HG02610 (cell line): ENCODE measurements around the gene IPCEF1.
A peak's percentile ranks its signal among the peaks of the same experiment; 100 is the strongest.
"Not testable (repeated sequence)": the region's sequence is repeated elsewhere in the genome, so short reads cannot be mapped to it uniquely, and the experiment has no call there.

Source experiments
- ATAC-seq: cut with Tn5 transposase; IDR thresholded peaks from one replicate; pipeline ENCODE4 v1.9.1; 2021; ENCODE audit warnings: mild to moderate bottlenecking, moderate library complexity; ENCODE audit not compliant: unreplicated experiment

Gene IPCEF1

GRCh38 chr6:154341336-154341735 is 15.3 kb downstream of the IPCEF1 start:
- no peak for ATAC-seq

GRCh38 chr6:154337406-154338005 is 19.1 kb downstream of the IPCEF1 start:
- ATAC-seq: no peak

DNA sequence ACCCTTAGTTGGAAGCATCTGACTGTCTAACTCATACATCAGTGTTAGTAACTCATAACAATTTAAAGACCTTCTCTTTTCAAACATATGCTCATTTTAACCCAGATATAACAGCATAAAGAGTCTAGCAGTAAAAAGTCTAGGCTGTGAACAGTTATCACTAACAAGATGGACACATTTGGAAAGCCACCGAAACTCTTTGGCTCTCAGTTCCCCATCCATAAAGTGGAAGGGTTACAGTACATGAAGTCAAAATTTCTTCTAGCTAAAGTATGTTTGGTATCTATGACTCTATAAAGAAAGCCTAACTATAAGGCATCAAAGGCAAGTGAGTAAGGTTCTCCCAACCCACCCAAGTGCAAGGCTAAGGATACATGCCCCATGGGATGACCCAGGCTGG is 22.5 kb downstream of the IPCEF1 start:
- ATAC-seq: not testable (repeated sequence)

GRCh38 chr6:154331750-154332149 is 24.9 kb downstream of the IPCEF1 start:
- no peak for ATAC-seq

DNA sequence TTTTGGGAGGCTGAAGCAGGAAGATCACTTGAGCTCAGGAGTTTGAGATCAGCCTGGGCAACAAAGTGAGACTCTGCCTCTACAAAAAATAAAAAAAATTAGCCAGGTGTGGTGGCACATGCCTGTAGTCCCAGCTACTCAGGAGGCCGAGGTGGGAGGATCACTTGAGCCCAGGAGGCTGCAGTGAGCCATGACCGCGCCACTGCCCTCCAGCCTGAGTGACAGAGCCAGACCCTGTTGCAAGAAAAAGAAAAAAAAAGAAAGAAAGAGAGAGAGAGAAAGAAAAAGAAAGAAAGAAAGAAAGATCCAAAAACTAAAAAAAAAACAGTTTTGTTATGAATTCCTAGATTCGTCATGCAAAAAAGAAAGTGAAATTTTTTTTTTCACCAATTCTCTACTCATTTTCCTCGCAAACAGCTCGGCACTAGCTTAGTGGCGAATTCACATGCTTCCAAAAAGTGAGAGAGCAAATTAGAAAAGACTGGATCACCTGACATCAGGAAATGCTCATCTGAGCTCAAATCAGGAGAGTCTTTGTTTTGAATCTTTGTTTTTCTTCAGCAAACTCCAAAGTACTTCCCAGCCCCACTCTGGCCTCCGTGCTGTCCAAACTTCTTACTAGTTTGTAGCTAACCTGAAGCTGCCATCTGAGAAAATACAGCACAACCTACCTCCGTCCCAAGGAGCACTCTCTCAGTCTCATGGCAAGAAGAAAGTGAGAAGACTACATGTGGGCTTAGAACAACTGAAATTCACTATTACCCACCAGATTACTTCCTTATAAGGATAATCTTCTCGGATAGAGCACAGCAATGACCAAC is 27.0 kb downstream of the IPCEF1 start:
- no peak for ATAC-seq

DNA sequence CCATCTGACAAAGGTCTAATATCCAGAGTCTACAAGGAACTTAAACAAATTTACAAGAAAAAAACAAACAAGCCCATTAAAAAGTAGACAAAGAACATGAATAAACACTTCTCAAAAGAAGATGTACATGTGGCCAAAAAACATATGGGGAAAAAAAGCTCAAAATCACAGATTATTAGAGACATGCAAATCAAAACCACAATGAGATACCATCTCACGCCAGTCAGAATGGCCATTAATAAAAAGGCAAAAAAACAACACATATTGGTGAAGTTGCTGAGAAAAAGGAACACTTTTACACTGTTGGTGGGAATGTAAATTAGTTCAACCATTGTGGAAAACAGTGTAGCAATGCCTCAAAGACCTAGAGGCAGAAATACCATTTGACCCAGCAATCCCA is 29.3 kb downstream of the IPCEF1 start:
- not testable (repeated sequence) for ATAC-seq

DNA sequence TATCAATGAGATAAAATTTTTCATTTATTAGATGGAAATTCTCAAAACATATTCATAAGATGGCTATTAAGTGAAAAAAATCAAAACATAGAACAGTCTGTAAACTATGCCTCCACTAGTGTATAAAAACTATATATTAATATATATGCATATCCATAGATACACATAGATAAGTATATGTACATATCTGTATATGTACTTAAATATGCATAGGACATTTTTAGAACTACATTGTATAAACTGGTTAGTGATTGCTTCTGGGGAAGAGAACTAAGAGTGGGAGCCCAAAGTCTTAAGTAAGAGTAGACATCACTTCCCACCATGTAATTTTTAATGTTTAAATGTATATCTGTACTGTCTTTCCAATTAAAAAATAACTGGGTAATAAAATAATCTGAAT is 31.5 kb downstream of the IPCEF1 start:
- ATAC-seq: no peak

DNA sequence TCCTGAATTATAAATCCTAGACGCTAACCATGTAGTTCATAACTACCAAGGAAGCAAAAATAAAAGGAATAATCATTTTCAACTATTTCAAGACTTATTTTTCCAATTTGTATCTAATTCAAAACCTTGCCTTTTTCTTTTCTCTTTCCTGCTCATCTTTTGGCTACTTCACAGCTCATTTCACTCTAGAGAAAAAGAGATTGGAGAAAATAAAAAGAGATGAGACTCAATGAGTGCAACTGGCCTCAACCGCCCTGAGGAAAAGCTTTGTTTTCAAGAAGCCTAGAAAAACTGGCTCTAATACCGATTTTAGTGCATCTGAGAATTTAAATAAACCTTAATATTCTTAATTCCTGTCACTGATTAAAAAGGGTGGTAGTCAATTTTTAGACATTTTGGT is 36.4 kb downstream of the IPCEF1 start:
- ATAC-seq: no peak

- no peak for ATAC-seq
Measured at GRCh38 chr6:154319231-154319858, 37.3 kb downstream of the IPCEF1 start.

DNA sequence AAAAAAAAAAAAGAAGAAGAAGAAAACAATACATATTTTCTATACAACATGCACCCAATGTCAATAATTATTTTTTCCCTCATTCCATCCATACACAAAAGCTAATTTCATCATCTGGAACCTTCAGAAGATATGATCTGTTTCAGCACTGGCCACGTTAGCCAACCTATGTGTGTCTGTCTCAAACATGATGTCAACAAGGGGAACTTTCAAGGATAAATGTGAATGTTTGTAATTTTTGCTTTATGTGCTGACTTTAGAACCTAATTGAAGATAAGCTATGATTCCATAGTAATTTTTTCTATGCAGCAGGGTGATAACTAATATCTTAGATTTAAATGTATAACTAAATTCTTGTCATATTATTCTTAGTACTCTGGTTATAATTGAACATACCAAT is 37.9 kb downstream of the IPCEF1 start:
- no peak for ATAC-seq

- no peak for ATAC-seq
Measured at GRCh38 chr6:154316131-154316530, 40.5 kb downstream of the IPCEF1 start.

DNA sequence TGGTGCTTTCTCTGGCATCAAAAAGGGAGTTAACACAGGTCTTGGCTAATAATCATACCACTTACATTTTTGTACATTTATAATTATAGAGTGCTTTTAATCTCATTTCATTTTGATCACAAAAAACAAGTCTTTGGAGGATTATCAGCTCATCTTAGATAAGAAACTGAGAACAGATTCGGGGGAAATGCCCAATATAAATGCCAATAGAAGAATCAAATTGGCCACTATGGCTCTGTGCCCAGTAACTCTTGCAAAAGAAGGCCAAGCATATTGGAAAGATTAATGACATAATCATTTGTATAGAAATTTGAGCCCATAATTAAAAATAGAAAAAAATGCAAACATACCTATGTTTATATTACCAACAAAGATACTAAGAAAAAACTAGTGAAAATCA is 42.5 kb downstream of the IPCEF1 start:
- no peak for ATAC-seq

DNA sequence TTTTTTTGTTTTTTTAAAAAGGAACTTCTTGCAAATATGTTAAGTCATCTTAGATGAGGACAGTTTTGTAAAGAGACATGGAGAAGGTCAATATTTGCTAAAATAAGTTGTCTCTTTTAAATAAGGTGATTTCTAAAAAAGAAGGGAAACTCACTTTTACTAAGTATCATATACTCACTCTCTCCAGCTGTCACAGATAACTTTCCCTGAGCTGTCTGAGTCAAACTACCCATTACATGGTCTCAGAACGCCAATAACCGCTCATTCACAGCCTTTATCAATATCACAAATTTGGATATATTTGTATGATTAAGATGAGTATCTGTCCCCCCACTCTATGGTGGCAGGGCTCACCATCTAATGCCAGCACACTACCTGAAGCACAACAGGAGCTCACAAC is 47.6 kb downstream of the IPCEF1 start:
- ATAC-seq: peak; percentile 41

GRCh38 chr6:154307696-154308425 is 48.7 kb downstream of the IPCEF1 start:
- no peak for ATAC-seq

- not testable (repeated sequence) for ATAC-seq
Measured at GRCh38 chr6:154307147-154307546, 49.5 kb downstream of the IPCEF1 start.

- peak; percentile 21 for ATAC-seq
Measured at GRCh38 chr6:154306696-154307095, 49.9 kb downstream of the IPCEF1 start.

- no peak for ATAC-seq
Measured at GRCh38 chr6:154304191-154304590, 52.4 kb downstream of the IPCEF1 start.

- not testable (repeated sequence) for ATAC-seq
Measured at GRCh38 chr6:154303642-154304041, 53.0 kb downstream of the IPCEF1 start.

GRCh38 chr6:154301839-154302752 is 54.5 kb downstream of the IPCEF1 start:
- peak; percentile 90 for ATAC-seq

DNA sequence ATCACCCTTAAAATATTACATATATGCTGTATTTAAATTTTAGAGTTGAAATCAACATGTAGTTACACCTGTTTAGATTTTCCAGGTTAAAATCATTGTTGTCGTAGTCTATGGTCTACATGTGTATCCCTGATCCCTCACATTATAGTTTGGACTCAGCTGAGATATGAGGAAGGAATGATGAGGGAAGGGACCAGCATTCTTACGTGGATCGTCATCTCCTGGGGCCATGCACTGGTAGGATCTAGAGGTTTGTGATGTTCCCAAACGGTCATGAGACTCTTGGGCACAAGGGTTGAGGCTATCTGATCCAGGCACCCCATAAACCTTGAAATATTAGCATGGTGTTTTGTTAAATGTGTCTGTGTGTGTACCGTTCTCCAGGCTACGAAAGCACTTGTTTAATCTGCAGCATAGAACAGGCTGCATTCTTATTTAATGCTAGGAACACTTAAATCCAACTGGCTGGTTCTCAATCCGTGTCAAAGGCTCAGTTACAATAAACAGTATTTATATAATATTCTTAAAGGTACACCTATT is 55.4 kb downstream of the IPCEF1 start:
- no peak for ATAC-seq
